ENCODE results near the gene STK25.
"Not testable (repeated sequence)": the region's sequence is repeated elsewhere in the genome, so short reads cannot be mapped to it uniquely, and the experiment has no call there.

Gene STK25

GRCh38 chr2:241466230-241466629 is 42.2 kb downstream of the STK25 start:
- FAIRE-seq = no peak
- TF ChIP-seq POLR2AphosphoS5 (IDR thresholded peaks at IDR 0.05; ENCODE audit: low read depth, low read length) = no peak
- TF ChIP-seq POLR2A (IDR thresholded peaks at IDR 0.05; ENCODE audit: low read depth, low read length) = no peak
- no peak for TF ChIP-seq TAF1 (IDR thresholded peaks at IDR 0.05; ENCODE audit: borderline replicate concordance, low read depth, low read length)

DNA sequence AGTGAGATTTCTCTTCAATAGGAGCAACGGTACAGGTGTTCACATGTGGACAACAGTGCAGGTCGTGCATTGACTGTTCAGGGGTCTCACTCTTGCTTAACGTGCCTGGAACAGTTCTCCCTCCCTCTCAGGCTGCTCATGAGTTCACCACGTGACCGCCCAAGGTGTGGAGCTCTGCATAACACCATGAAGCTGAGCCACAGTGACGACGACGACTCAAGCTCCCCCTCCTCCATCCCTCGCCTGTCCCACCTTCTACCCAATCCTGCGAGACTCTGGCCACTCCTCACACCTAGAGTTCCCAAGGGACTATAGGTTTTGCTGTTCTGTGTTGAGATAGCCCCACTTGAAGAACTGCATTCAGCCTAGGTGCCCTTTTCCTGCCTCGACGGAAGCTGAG is 42.8 kb downstream of the STK25 start:
- FAIRE-seq (no peak), DNase-seq (ENCODE audit: insufficient read length) (no peak)
- TF ChIP-seq TAF1 (IDR thresholded peaks at IDR 0.05; ENCODE audit: borderline replicate concordance, low read depth, low read length) (no peak), POLR2A (IDR thresholded peaks at IDR 0.05; ENCODE audit: low read depth, low read length) (no peak), POLR2AphosphoS5 (IDR thresholded peaks at IDR 0.05; ENCODE audit: low read depth, low read length) (no peak)

More at GRCh38 chr2:241466230-241466629, 42.2 kb downstream of the STK25 start:
- DNase-seq (ENCODE audit: insufficient read length) = no peak

GRCh38 chr2:241463276-241464135 is 44.9 kb downstream of the STK25 start:
- FAIRE-seq = no peak
- no peak for TF ChIP-seq POLR2A (IDR thresholded peaks at IDR 0.05; ENCODE audit: low read depth, low read length)
- no peak for TF ChIP-seq POLR2AphosphoS5 (IDR thresholded peaks at IDR 0.05; ENCODE audit: low read depth, low read length)
- no peak for TF ChIP-seq TAF1 (IDR thresholded peaks at IDR 0.05; ENCODE audit: borderline replicate concordance, low read depth, low read length)
- DNase-seq (ENCODE audit: insufficient read length) = no peak

- TF ChIP-seq POLR2AphosphoS5 (IDR thresholded peaks at IDR 0.05; ENCODE audit: low read depth, low read length) (no peak), POLR2A (IDR thresholded peaks at IDR 0.05; ENCODE audit: low read depth, low read length) (no peak), TAF1 (IDR thresholded peaks at IDR 0.05; ENCODE audit: borderline replicate concordance, low read depth, low read length) (no peak)
- DNase-seq (ENCODE audit: insufficient read length) (no peak), FAIRE-seq (no peak)
Observed at GRCh38 chr2:241461693-241462677, 46.4 kb downstream of the STK25 start.

GRCh38 chr2:241460631-241461030 is 47.8 kb downstream of the STK25 start:
- no peak for FAIRE-seq
- TF ChIP-seq POLR2A (IDR thresholded peaks at IDR 0.05; ENCODE audit: low read depth, low read length) (no peak), POLR2AphosphoS5 (IDR thresholded peaks at IDR 0.05; ENCODE audit: low read depth, low read length) (no peak), TAF1 (IDR thresholded peaks at IDR 0.05; ENCODE audit: borderline replicate concordance, low read depth, low read length) (no peak)
- DNase-seq (ENCODE audit: insufficient read length) = no peak

GRCh38 chr2:241459520-241459919 is 48.9 kb downstream of the STK25 start:
- TF ChIP-seq TAF1 (IDR thresholded peaks at IDR 0.05; ENCODE audit: borderline replicate concordance, low read depth, low read length) = no peak
- TF ChIP-seq POLR2AphosphoS5 (IDR thresholded peaks at IDR 0.05; ENCODE audit: low read depth, low read length) = no peak
- no peak for TF ChIP-seq POLR2A (IDR thresholded peaks at IDR 0.05; ENCODE audit: low read depth, low read length)
- FAIRE-seq (no peak), DNase-seq (ENCODE audit: insufficient read length) (no peak)

DNA sequence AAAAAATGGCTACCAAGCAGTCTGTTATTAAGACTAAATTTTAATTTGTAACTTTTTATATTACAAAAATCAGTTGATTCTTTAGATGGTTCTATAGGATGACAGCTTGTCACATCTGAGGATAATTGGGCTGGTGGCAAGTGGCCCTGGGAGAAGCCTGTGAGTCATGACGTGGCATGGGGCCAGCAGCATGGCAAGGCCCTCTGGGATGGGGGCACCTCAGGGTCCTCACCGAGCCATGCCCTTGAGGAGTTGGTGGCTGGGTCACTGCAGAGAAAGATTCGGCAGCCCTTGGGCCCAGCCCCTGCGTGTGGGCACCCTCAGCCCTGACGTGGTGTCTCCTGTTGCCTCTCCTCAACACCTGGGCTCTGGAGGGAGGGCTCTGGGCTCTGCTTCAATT is 49.7 kb downstream of the STK25 start:
- no peak for TF ChIP-seq POLR2AphosphoS5 (IDR thresholded peaks at IDR 0.05; ENCODE audit: low read depth, low read length)
- TF ChIP-seq POLR2A (IDR thresholded peaks at IDR 0.05; ENCODE audit: low read depth, low read length) = no peak
- TF ChIP-seq TAF1 (IDR thresholded peaks at IDR 0.05; ENCODE audit: borderline replicate concordance, low read depth, low read length) = no peak
- no peak for FAIRE-seq

DNA sequence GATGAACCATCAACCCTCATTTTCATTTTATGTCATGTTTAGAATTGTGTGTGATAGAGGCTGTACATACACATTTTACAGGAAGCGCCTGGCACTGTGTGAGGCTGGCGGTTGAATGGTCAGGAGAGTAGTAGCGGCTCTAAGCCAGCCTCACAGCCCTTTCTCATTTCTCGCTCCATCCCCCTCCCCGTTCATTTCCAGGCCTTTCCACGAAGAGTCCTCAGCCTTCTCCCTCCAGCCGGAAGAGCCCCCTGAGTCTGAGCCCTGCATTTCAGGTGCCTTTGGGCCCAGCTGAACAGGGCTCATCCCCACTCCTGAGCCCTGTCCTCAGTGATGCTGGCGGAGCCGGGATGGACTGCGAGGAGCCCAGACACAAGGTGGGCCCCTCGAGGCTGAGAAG is 51.8 kb downstream of the STK25 start:
- TF ChIP-seq POLR2A (IDR thresholded peaks at IDR 0.05; ENCODE audit: low read depth, low read length) = no peak
- TF ChIP-seq POLR2AphosphoS5 (IDR thresholded peaks at IDR 0.05; ENCODE audit: low read depth, low read length) = no peak
- TF ChIP-seq TAF1 (IDR thresholded peaks at IDR 0.05; ENCODE audit: borderline replicate concordance, low read depth, low read length) = no peak
- no peak for FAIRE-seq
- DNase-seq (ENCODE audit: insufficient read length) = no peak

More for the DNA sequence above, 49.7 kb downstream of the STK25 start:
- no peak for DNase-seq (ENCODE audit: insufficient read length)

GRCh38 chr2:241454837-241455485 is 53.4 kb downstream of the STK25 start:
- no peak for DNase-seq (ENCODE audit: insufficient read length)
- TF ChIP-seq POLR2A (IDR thresholded peaks at IDR 0.05; ENCODE audit: low read depth, low read length) (no peak), POLR2AphosphoS5 (IDR thresholded peaks at IDR 0.05; ENCODE audit: low read depth, low read length) (no peak), TAF1 (IDR thresholded peaks at IDR 0.05; ENCODE audit: borderline replicate concordance, low read depth, low read length) (no peak)
- no peak for FAIRE-seq

GRCh38 chr2:241453919-241454318 is 54.5 kb downstream of the STK25 start:
- DNase-seq (ENCODE audit: insufficient read length); FAIRE-seq: not testable (repeated sequence)

DNA sequence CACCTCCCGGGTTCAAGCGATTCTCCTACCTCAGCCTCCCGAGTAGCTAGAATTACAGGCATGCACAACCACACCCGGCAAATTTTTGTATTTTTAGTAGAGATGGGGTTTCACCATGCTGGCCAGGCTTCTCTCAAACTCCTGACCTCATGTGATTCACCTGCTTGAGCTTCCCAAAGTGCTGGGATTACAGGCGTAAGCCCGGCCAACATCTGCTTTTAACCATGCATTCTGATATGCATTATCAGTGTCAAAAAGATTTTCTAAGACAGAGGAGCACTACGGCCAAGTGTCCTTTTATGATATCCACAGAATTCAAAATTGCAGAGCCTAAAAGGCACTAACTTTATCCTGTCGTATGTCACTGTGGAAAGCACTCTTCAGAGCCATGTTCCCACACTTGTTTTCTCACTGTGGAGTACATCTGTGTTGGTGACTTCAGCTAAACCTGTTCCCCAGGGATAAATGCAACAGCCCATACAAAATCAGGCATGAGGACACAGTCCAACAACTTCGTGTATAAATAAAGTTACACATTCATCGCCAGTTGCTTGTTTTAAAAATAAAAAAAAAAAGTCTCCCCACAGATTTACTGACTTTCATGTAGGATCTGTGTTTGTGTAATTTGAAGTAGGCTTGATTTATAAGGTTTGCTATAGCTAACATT is 56.4 kb downstream of the STK25 start:
- FAIRE-seq = no peak
- TF ChIP-seq TAF1 (IDR thresholded peaks at IDR 0.05; ENCODE audit: borderline replicate concordance, low read depth, low read length) = no peak
- TF ChIP-seq POLR2A (IDR thresholded peaks at IDR 0.05; ENCODE audit: low read depth, low read length) = no peak
- no peak for TF ChIP-seq POLR2AphosphoS5 (IDR thresholded peaks at IDR 0.05; ENCODE audit: low read depth, low read length)
- DNase-seq (ENCODE audit: insufficient read length) = no peak

GRCh38 chr2:241450092-241450491 is 58.3 kb downstream of the STK25 start:
- not testable (repeated sequence) for DNase-seq (ENCODE audit: insufficient read length); FAIRE-seq
